ENCODE measurements around the gene GPATCH1. TPM values are rescaled to one million over a fixed set of nuclear protein-coding genes. Genes with fewer than 3 reads are reported as not detected.
A peak's percentile ranks its signal among the peaks of the same experiment; 100 is the strongest.
"Not testable (repeated sequence)": the region's sequence is repeated elsewhere in the genome, so short reads cannot be mapped to it uniquely, and the experiment has no call there.

GPATCH1 gene
- 6.4 and 6.5 TPM in 2 replicates for total RNA-seq (2014; rRNA removed; shearing (Covaris generic); ENCODE audit: low replicate concordance)

- peaks cover 6% of the 10 kb centered on the region for H3K36me3 ChIP-seq
- H3K4me3 ChIP-seq = peak within 1 kb of the TSS; percentile 91
- no peaks in the 10 kb centered on the region for H3K27me3 ChIP-seq
- DNase-seq = peak; percentile 96
- H3K9me3 ChIP-seq = no peaks in the 10 kb centered on the region
Observed at GRCh38 chr19:33080761-33081681, at the start of gene GPATCH1. Gene GPATCH1 (plus strand): TSS chr19:33081181. CDS start chr19:33081194, 13 bp downstream.

GRCh38 chr19:33032218-33032781, 48.7 kb upstream of the GPATCH1 start:
- H3K36me3 ChIP-seq = peaks cover 3% of the 10 kb centered on the region; the same call in 1 of the 2 replicates
- H3K4me3 ChIP-seq = no peak overlapping the region
- H3K9me3 ChIP-seq = peaks cover 9% of the 10 kb centered on the region; the same call in 1 of the 2 replicates
- no peaks in the 10 kb centered on the region for H3K27me3 ChIP-seq
- DNase-seq = no peak

- no peak for DNase-seq
- Histone ChIP-seq H3K27me3 (no peaks in the 10 kb centered on the region), H3K4me3 (no peak overlapping the region), H3K36me3 (peaks cover 3% of the 10 kb centered on the region), H3K9me3 (no peaks in the 10 kb centered on the region)
Observed at GRCh38 chr19:33035461-33035860, 45.5 kb upstream of the GPATCH1 start.

- H3K9me3 ChIP-seq, H3K4me3 ChIP-seq, H3K36me3 ChIP-seq, DNase-seq, H3K27me3 ChIP-seq: not testable (repeated sequence)
Observed at GRCh38 chr19:33036370-33037167, 44.4 kb upstream of the GPATCH1 start.

- not testable (repeated sequence) for H3K27me3 ChIP-seq, H3K4me3 ChIP-seq, H3K9me3 ChIP-seq, DNase-seq, H3K36me3 ChIP-seq
Observed at GRCh38 chr19:33037168-33038025, 43.6 kb upstream of the GPATCH1 start.

- no peak overlapping the region for H3K4me3 ChIP-seq
- H3K9me3 ChIP-seq = no peaks in the 10 kb centered on the region
- no peak for DNase-seq
- H3K27me3 ChIP-seq = no peaks in the 10 kb centered on the region
- no peaks in the 10 kb centered on the region; the same call in none of the 2 replicates for H3K36me3 ChIP-seq
Observed at GRCh38 chr19:33039108-33039599, 41.8 kb upstream of the GPATCH1 start.

- Histone ChIP-seq H3K4me3 (no peak overlapping the region), H3K36me3 (no peaks in the 10 kb centered on the region; the same call in none of the 2 replicates), H3K9me3 (no peaks in the 10 kb centered on the region), H3K27me3 (no peaks in the 10 kb centered on the region)
- DNase-seq = no peak
Observed at GRCh38 chr19:33039815-33040214, 41.2 kb upstream of the GPATCH1 start.

GRCh38 chr19:33040994-33041827, 39.8 kb upstream of the GPATCH1 start:
- Histone ChIP-seq H3K36me3 (no peaks in the 10 kb centered on the region; the same call in none of the 2 replicates), H3K4me3 (no peak overlapping the region), H3K9me3 (no peaks in the 10 kb centered on the region), H3K27me3 (no peaks in the 10 kb centered on the region)
- DNase-seq = peak; percentile 12

GRCh38 chr19:33041828-33042160, 39.2 kb upstream of the GPATCH1 start:
- H3K4me3 ChIP-seq, H3K27me3 ChIP-seq, DNase-seq, H3K9me3 ChIP-seq, H3K36me3 ChIP-seq: not testable (repeated sequence)

- no peak for DNase-seq
- H3K4me3 ChIP-seq = no peak overlapping the region
Observed at GRCh38 chr19:33047422-33047821, 33.6 kb upstream of the GPATCH1 start.

GRCh38 chr19:33048806-33049676, 31.9 kb upstream of the GPATCH1 start:
- Histone ChIP-seq H3K9me3 (no peaks in the 10 kb centered on the region), H3K4me3 (no peak overlapping the region), H3K27me3 (no peaks in the 10 kb centered on the region), H3K36me3 (no peaks in the 10 kb centered on the region; the same call in 1 of the 2 replicates)
- no peak for DNase-seq

More at GRCh38 chr19:33047422-33047821, 33.6 kb upstream of the GPATCH1 start:
- Histone ChIP-seq H3K27me3 (no peaks in the 10 kb centered on the region), H3K9me3 (no peaks in the 10 kb centered on the region), H3K36me3 (no peaks in the 10 kb centered on the region; the same call in 1 of the 2 replicates)

GRCh38 chr19:33050110-33050509, 30.9 kb upstream of the GPATCH1 start:
- Histone ChIP-seq H3K36me3 (peaks cover 5% of the 10 kb centered on the region), H3K27me3 (no peaks in the 10 kb centered on the region), H3K4me3 (no peak overlapping the region), H3K9me3 (no peaks in the 10 kb centered on the region)
- DNase-seq = no peak

- Histone ChIP-seq H3K36me3 (peaks cover 5% of the 10 kb centered on the region), H3K9me3 (no peaks in the 10 kb centered on the region), H3K4me3 (no peak overlapping the region), H3K27me3 (no peaks in the 10 kb centered on the region)
- DNase-seq = no peak
Observed at GRCh38 chr19:33052352-33052972, 28.5 kb upstream of the GPATCH1 start.

- no peaks in the 10 kb centered on the region for H3K9me3 ChIP-seq
- H3K4me3 ChIP-seq = no peak overlapping the region
- no peaks in the 10 kb centered on the region for H3K27me3 ChIP-seq
- peak; percentile 14 for DNase-seq
- H3K36me3 ChIP-seq = peaks cover 5% of the 10 kb centered on the region
Observed at GRCh38 chr19:33054623-33055022, 26.4 kb upstream of the GPATCH1 start.

Data from MG63 (cell line).